Adipose tissue (tissue), 3 donors: ENCODE results near the gene RASAL2. TPM values are rescaled to one million over a fixed set of nuclear protein-coding genes. Genes with fewer than 3 reads are reported as not detected.

Source experiments
- H3K27ac ChIP-seq: one replicate; pipeline ENCODE4 v1.5.1; 2013; ENCODE audit warnings: low read depth, low read length
- WGBS, 3 donors: extraction: QIAGEN DNeasy Blood & Tissue Kit; methylation state at CpG; one replicate each; pipeline ENCODE4 v1.1.7; 2013; 5-methylcytosine and 5-hydroxymethylcytosine counted together
- polyA plus RNA-seq, 3 donors: library from polyadenylated mRNA; stranded (reverse); fragments of 200-250 nt; gene quantifications; one replicate each; pipeline ENCODE4 v1.2.3, GENCODE V29; 2013
- donor health status: healthy with polysubstance abuse.
- donor health status: Bipolar disorder and iron deficiency.
- donor health status: healthy.

The RASAL2 gene
- polyA plus RNA-seq, 3 donors: 2.8 to 7.0 (median 3.3) TPM

DNA sequence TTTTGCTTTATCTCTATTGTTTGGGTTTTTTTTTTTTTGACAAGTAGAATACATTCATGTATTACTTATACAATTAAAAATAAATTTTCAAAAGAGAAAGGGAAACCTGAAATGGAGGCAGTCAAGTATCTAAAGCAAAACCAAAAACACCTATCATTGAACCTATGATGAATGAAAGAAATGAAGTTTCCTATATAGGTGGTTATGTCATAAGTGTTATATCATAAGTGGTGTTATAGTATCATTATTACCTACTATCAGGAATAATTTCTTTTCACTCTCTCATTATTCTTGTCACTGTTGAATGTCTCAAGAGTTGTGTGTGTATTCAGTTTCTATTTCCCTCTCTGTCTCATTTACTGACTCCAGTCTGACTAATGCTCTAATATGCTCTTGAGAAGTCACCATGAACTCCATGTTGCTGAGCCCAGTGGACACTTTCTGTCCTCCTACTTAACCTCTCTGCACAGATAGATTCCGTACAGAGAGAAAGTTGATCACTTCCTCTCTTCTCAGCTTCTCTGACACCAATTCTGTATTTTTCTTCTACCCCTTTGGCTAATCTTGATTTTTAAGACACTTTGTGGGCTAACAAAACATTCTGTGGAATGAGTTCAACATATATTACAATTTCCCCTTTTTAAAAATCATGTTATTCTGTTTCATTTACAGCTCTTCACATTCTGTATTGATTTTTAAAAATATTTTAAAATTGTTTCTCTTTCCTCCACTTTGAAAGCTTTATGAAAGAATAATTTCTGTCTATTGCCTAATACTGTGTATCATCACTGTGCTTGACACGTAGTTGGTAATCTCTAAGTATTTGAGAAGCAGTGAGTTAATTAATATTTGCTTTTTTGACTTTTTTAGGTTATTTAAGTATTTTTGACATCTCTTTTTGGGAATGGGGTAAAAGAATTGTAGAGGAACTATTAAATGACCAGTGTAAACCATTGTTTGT, 50.1 kb downstream of the RASAL2 start:
- no peak overlapping the region for H3K27ac ChIP-seq
- WGBS, 3 donors: 64 to 85% (median 68%) methylated on average over 2 of the region's 2 CpGs

DNA sequence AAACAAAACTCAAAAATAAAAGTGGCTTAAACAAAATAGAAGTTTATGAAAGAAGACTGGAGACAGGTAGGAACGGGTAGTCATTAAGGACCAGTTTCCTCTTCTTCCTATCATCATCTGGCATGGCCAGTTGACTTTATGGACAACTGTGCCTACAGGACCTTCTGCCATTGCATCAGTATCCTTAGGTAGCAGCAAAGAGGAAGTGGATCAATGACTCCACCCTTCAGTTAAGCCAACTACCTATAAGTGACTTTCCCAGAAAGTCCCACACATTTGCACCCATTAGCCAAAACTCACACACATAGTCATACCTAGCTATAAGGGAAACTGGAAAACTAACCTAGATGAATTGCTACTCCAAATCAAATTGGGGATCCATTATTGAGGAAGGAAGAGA, 51.7 kb downstream of the RASAL2 start:
- 69 to 88% (median 85%) methylated on average over 1 of the region's 1 CpG for WGBS, 3 donors

DNA sequence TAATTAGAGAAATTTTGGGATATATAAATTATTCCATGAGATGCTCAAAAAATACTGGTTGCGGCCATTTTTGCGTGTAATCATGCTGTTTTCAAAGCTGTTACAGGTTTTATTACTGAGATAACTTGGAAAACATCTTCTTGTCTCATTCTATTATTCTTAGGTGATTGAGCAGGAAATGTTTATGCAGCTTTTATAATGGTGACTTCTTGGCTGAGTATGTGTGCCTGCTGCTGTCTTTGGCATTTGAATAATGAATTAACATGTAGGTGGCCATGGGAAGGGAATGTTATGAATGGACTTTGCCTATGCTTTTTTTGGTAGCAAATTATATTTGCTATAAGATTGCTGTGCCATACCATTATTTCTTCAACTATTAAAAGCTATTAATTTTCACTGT, 52.5 kb downstream of the RASAL2 start:
- H3K27ac ChIP-seq: no peak overlapping the region
- WGBS, 3 donors: 87 to 97% (median 92%) methylated on average over 2 of the region's 2 CpGs

More for the DNA sequence above, 51.7 kb downstream of the RASAL2 start:
- H3K27ac ChIP-seq: no peak overlapping the region

DNA sequence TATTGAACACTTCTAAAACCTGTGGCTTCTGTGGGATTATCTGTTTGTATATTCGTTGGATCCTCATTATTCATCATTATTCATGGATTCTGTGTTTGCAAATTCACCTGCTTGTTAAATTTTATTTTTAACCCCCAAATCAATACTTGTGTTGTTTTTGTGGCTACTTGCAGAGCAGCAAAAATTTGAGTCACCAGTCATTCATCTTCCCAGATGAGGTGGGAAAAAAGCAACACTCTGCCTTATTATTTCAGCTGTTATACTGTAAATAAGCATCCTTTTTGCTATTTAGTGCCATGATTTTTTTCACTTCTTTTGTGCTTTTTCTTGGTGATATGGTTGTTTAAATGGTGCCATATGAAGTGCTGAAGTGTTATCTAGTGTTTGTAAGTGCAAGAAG, 56.7 kb downstream of the RASAL2 start:
- no peak overlapping the region for H3K27ac ChIP-seq
- WGBS, 3 donors: 0% methylated on average over 1 of the region's 1 CpG

DNA sequence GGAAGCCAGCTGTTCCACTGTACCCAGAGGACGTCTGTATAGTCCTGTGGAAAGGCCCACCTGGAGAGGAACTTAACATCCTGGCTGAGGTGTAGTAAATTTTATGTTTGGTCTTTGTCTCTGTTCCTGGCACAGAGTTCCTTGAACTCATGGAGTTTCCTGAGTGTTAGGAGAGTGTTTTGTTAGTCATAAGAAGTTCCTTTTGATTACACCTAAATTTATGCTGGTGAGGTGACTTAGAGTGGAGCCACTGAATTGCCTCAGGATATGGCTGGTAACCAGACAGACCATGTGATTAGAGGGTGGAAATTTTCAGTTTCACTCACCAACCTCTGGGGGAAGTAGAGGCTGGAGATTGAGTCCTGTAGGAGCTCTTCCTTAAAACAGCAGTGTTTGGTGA, 57.9 kb downstream of the RASAL2 start:
- no peak overlapping the region for H3K27ac ChIP-seq
- 57 to 83% (median 70%) methylated on average over 1 of the region's 1 CpG for WGBS, 3 donors

DNA sequence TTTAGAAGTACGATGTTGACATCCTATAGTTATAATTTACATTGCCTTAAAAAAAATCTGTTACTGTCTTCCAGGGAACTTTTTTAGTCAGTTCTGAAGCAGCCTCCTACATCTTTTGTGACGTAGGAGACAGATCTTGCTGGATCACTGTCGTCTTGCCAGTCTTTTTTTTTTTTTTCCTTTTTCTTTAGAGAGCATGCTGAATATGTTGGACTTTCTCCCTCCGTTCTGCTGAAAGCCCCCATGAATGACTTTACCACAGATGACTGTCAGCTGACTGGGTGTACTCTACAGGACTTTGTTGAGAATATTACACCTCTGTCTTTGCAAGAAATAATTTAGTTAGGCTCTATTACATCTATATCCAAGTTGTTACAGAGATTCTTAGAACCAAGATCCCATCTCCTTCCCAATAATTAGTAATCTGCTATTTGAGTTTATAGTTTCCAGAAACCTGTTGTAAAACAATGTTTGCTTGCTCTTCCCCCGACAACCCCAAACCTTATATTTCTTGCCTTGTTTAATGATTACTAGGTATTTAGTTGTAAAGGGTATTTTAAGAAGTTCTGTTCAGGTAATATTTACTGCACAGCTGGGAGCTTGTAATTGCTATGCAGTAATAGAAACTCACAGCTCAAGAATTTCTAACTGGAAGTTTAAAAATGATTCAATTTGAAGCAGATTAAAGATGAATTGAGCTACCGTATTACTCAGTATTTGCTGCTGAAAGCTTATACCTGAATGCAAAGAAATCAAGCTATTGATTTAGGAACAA, 61.8 kb downstream of the RASAL2 start:
- WGBS, 3 donors: 75 to 78% (median 77%) methylated on average over 6 of the region's 6 CpGs
- no peak overlapping the region for H3K27ac ChIP-seq

DNA sequence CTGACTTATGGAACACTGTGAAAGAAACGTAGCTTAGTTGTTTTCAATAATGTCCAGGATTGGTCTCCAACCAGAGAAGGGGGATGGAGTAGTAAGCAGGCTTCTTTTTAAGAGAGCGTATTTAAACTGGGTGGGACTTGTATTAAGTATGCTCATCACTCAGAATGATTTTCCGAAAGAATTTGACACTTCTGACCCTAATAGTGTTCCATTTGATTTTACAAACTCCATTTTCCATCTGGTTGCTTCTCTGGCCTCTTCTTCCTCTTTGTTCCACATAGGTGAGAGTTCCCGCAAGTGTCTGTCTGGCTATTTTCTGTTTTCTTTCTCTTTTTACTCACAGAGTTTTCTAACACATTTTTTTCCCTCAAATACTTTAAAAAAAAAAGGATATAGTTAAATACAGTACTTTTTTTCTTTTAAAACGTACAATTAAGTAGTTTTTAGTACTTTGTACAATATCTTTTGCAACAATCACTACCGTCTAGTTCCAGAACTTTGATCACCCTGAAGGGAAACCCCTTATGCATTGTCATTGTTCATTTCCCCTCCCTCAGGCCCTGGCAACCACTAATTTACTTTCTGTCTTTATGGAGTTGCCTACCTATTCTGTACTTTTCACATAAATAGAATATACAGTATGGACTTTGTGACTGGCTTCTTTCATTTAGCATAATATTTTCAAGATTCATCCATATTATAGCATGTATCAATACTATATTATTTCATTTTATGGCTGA, 67.0 kb downstream of the RASAL2 start:
- WGBS, 3 donors: 70 to 89% (median 75%) methylated on average over 6 of the region's 6 CpGs
- no peak overlapping the region for H3K27ac ChIP-seq

DNA sequence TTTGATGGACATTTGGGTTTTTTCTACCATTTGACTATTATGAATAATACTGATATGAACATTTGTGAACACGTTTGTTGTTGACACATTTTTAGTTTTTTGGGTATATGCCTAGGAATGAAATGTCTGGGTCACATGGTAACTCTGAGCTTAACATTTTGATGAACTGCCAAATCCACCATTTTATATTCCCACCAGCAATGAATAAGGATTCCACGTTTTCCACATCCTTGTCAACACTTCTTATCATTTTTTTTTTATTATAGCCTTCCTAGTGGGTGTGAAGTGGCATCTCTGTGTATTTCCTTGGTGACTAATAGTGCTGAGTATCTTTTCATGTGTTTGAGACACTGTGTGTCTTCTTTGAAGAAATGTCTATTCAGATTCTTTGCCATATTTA, 67.6 kb downstream of the RASAL2 start:
- H3K27ac ChIP-seq: no peak overlapping the region
- WGBS, 3 donors: 42 to 72% (median 65%) methylated on average over 2 of the region's 2 CpGs

DNA sequence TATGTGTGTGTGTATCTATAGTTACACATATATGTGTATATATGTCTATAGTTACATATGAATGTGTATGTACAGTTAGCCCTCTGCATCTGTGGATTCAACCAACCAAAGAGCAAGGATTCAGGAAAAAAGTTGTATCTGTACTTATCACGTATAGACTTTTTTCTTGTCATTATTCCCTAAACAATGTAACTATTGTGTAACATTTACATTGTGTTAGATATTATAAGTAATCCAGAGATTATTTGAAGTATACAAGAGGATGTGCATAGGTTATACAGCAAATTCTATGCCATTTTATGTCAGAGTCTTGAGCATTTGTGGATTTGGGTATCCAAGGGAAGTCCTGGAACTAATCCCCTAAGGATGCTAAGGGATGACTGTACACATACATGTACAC, 71.3 kb downstream of the RASAL2 start:
- no peak overlapping the region for H3K27ac ChIP-seq
- WGBS, 3 donors: 88 to 91% (median 90%) methylated on average over 1 of the region's 1 CpG

DNA sequence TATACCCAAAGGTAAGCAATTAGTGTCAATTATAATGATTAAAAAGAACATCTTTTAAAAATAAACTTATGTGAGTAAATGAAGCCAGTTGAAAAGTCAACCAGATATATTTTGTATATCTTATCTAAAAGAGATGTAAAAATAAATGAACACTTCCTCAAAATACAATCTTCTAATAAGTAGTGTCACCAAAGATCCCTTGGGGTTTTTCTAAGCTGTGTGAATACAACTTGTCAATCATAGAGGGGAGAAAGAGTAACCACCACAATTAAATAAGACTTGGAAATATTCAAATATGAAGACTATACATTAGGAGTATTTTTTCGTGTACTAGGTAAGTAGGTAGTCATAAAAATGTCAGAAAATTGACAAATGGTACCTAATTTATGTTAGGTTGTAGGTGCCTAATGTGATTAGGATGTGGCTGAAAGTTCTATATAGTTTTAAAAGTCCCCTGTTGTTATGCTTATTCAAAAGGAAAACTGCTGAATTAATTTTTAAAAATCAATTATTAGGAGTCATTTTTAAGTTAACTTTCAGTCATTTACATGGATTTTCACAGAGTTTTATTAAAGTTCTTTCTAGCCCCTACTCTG, 72.6 kb downstream of the RASAL2 start:
- no peak overlapping the region for H3K27ac ChIP-seq
- 32 to 51% (median 40%) methylated on average over 1 of the region's 1 CpG for WGBS, 3 donors

DNA sequence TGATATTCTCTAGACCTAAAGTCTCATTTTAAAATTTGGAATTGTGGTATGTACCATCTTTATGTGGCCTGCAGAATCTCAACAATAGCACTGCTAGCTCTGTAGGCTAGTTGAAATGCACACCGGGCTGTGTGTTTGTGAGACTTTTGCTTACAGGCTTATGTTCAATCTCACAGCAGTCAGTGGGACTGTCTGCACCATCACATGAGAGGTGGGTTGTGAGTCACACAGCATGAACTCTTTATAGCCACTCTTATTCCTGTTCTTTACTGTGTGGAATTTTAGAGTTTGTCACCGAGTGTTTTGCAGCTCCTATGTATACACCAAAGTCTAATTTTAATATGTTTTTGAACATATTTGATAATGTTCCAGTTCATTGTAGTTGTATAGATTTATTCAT, 74.6 kb downstream of the RASAL2 start:
- 85 to 93% (median 88%) methylated on average over 2 of the region's 2 CpGs for WGBS, 3 donors
- no peak overlapping the region for H3K27ac ChIP-seq

DNA sequence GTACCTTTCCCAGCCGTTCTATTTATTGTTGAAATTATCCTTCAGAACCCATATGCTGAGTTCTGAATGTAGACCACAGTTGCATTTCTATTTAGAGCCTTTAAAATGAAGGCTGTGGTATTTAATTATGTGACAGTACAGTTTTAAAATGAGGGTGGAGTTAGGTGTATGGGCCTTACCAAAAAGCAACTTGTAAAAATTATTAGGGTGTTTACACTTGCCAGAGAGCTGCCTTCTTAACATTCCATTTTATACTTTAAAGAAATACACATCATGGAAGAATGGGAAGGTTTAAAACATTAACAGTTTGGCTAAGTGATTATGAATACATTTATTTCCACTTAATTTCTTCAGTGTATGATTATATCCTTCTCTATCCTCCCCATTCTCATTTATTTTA, 75.7 kb downstream of the RASAL2 start:
- no peak overlapping the region for H3K27ac ChIP-seq
- WGBS, 3 donors: 85 to 94% (median 90%) methylated on average over 1 of the region's 1 CpG

DNA sequence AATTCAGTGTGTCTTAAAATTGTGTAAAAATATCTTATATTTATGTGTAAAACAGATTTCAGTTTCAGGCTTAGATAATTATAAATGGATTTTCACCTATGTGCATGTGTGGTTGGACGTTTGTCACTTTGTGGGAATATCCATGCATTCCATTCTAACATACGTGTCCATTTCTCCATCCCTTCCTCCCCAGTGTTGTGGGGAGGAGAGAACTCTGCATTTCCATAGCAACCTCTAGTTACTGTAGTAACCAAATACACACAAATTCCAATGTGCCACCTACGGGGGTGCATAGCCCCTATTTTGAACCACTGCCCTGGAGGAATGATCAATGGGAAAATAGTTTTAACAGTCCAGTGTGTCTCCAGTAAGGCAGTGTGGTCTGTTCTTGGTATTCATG, 79.0 kb downstream of the RASAL2 start:
- H3K27ac ChIP-seq: no peak overlapping the region
- 75 to 88% (median 81%) methylated on average over 3 of the region's 3 CpGs for WGBS, 3 donors

DNA sequence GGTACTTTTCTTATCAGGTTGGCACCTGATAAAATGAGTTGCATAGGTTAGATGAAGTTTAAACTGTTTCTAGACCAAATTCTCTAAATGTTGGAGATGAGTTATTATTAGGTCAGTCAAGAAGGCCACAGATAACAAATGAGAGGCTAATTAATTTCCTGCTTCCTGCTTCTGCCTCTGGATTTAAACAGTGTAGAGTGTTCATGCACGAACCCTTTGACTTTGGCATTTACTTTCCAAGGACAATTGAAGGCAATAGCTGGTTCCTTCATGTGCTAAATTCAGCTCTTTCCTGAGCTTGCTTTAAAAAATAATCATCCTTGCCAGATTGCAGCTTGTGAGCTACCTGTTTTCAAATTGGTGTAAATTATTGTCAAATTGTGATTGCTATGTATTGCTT, 80.6 kb downstream of the RASAL2 start:
- no peak overlapping the region for H3K27ac ChIP-seq
- 21 to 47% (median 45%) methylated on average over 1 of the region's 1 CpG for WGBS, 3 donors

DNA sequence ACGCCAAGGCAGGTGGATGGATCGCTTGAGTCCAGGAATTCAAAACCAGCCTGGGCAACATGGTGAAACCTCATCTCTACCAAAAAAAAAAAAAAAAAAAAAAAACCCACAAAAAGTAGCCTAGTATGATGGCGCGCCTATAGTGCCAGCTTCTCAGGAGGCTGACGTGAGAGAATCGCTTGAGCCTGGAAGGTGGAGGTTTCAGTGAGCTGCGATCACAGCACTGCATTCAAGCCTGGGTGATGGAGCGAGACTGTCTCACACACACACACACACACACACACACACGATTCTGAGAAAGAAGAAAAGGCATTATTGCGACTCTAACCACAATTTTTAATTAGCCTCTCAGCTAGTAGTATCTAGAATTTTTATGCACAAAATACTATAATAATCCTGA, 86.5 kb downstream of the RASAL2 start:
- no peak overlapping the region for H3K27ac ChIP-seq
- WGBS, 3 donors: 96 to 97% (median 96%) methylated on average over 10 of the region's 10 CpGs

DNA sequence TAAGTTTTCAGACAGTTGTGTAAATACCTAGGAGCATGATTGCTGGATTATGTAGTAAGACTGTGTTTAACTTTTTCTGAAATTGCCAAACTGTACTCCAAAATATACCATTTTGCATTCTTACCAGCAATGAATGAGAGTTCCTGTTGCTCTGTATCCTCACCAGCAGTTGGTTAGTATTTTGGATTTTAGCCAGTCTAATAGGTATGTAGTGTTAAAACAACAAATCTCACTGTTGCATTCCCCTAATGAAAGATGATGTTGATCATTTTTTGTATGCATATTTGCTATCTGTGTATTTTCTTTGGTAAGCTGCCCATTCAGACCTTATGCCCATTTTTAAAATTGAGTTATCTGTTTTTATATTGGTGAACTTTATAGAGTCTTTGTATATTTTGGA, 89.9 kb downstream of the RASAL2 start:
- no peak overlapping the region for H3K27ac ChIP-seq

DNA sequence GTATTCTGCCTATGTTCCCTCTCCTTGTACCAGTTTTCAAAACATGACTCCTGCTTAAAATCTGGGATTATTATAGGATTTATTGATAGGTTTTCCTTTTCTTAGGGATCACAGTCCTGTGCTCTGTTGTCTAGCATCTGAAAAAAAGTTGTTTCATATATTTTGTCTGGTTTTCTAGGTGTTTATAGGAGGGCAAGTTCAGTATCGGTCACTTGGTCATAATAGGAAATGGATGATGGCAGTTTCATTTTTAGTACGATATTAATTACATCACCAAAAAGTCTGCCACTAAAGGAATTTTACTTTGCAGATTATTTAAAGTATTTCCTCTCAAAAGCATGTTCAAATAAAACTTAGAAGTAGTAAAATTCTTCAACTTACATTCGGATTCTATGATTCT, 94.4 kb downstream of the RASAL2 start:
- H3K27ac ChIP-seq: no peak overlapping the region
- 51 to 93% (median 55%) methylated on average over 3 of the region's 3 CpGs for WGBS, 3 donors

DNA sequence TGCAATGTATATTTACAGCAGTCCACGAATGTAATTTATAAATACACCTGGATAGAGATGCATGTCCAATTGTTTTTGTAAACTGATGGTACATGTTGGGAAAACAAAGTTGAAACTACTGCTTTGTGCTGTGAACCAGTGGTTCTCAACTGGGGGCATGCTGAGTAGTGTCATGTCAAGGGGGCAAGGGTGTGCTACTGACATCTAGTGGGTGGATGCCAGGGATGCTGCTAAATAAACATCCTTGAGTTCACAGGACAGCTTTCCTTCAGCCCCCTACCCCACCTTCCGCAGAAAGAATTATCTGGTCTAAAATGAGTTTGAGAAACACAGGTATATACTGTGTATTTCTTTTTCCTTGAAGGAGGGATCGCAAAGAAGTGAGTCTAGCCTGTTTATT, 95.9 kb downstream of the RASAL2 start:
- H3K27ac ChIP-seq: no peak overlapping the region
- 68 to 74% (median 73%) methylated on average over 3 of the region's 3 CpGs for WGBS, 3 donors

DNA sequence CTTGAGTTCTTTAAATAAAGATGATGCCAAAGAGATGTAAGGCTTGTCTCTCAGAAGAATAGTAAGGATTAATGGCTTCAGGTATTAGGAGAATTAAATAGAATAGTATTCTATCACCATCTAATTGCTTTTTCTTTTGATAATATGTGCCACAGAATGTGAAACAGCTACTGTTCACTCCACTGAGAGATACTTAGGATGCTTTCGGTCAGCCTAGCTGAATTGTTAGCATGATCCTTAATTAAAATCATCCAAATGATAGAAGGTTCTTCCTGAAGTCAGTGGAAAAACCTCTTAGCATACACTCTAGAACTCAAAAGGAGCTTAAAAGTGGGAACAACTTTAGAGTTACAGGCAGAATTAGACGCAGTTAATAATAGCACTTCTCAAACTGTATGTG, 97.0 kb downstream of the RASAL2 start:
- no peak overlapping the region for H3K27ac ChIP-seq
- WGBS, 3 donors: 84 to 99% (median 87%) methylated on average over 2 of the region's 2 CpGs
